K562 (cell line): ENCODE data around the gene TMEM208. TPM values are rescaled to one million over a fixed set of nuclear protein-coding genes. Genes with fewer than 3 reads are reported as not detected.

Experiments
- ATF1 ChIP-seq, 2 experiments: fragments of 450-650 bp in 1 of 2; IDR thresholded peaks; 2 replicates each; pipeline ENCODE4 v1.6.1; 2016; ENCODE audit warnings: missing compliant biosample characterization in 1 of 2, missing genetic modification characterization in 1 of 2
- CCNT2 ChIP-seq: IDR thresholded peaks from 2 replicates; pipeline ENCODE4 v1.6.1; 2011; ENCODE audit warnings: borderline replicate concordance, low read depth, mild to moderate bottlenecking, moderate library complexity, mixed read lengths, low read length; ENCODE audit not compliant: insufficient read length; ENCODE audit errors: extremely low read depth
- CTCF ChIP-seq, 3 experiments: IDR thresholded peaks in 2 of 3; conservative IDR thresholded peaks in 1 of 3; 2 replicates each; pipeline ENCODE4 v1.5.1; 2011 to 2012; ENCODE audit warnings: low read length in 3 of 3, mild to moderate bottlenecking in 3 of 3, control low read depth in 2 of 3, improper control_type of control experiment in 1 of 3, inconsistent platforms in 1 of 3, low read depth in 1 of 3, mixed read lengths in 1 of 3, moderate library complexity in 1 of 3; ENCODE audit not compliant: insufficient read depth in 2 of 3
- E2F6 ChIP-seq, 2 experiments: IDR thresholded peaks; 2 replicates each; pipeline ENCODE4 v1.6.1; 2011; ENCODE audit warnings: borderline replicate concordance in 1 of 2, control low read depth in 1 of 2, low read depth in 1 of 2, low read length in 1 of 2, mild to moderate bottlenecking in 1 of 2, mixed read lengths in 1 of 2, moderate library complexity in 1 of 2; ENCODE audit not compliant: insufficient read depth in 1 of 2, insufficient read length in 1 of 2, poor library complexity in 1 of 2, severe bottlenecking in 1 of 2; ENCODE audit errors: extremely low read depth in 1 of 2
- HDAC1 ChIP-seq, 2 experiments: fragments of 450-650 bp; IDR thresholded peaks; 2 replicates each; pipeline ENCODE4 v1.6.1; 2016 to 2017; ENCODE audit warnings: inconsistent platforms in 1 of 2, mild to moderate bottlenecking in 1 of 2, moderate library complexity in 1 of 2
- HDAC2 ChIP-seq: fragments of 450-650 bp; IDR thresholded peaks from 2 replicates; pipeline ENCODE4 v1.6.1; 2016; ENCODE audit warnings: mild to moderate bottlenecking
- HLTF ChIP-seq: fragments of 450-650 bp; IDR thresholded peaks from 2 replicates; pipeline ENCODE4 v1.6.1; 2016
- ILK ChIP-seq: fragments of 450-650 bp; IDR thresholded peaks from 2 replicates; pipeline ENCODE4 v1.6.1; 2016; ENCODE audit warnings: missing genetic modification characterization, low read depth, mild to moderate bottlenecking, missing compliant biosample characterization, moderate library complexity, borderline replicate concordance
- MTA2 ChIP-seq: fragments of 450-650 bp; IDR thresholded peaks from 2 replicates; pipeline ENCODE4 v1.6.1; 2016; ENCODE audit warnings: low read depth
- MTF1 ChIP-seq: fragments of 250-450 bp; sonication (Bioruptor Pico); IDR thresholded peaks from 2 replicates; pipeline ENCODE4 v1.9.0; 2021; ENCODE audit warnings: moderate library complexity, mild to moderate bottlenecking, inconsistent platforms, borderline replicate concordance
- NR2F6 ChIP-seq: fragments of 450-650 bp; formaldehyde crosslinking; IDR thresholded peaks from 2 replicates; pipeline ENCODE4 v1.4.0; 2020; ENCODE audit warnings: mild to moderate bottlenecking
- NR3C1 ChIP-seq: sonication (generic); formaldehyde crosslinking; IDR thresholded peaks from 2 replicates; pipeline ENCODE4 v1.8.1; 2022; ENCODE audit warnings: missing genetic modification reagents
- POU5F1 ChIP-seq: fragments of 150-350 bp; IDR thresholded peaks from 2 replicates; pipeline ENCODE4 v1.6.1; 2014; ENCODE audit warnings: borderline replicate concordance, low read length, low read depth, mild to moderate bottlenecking; ENCODE audit not compliant: partially characterized antibody
- SAFB ChIP-seq: fragments of 200-400 bp; formaldehyde crosslinking; IDR thresholded peaks from 2 replicates; pipeline ENCODE4 v1.6.1; 2017; ENCODE audit warnings: low read depth, low read length, borderline replicate concordance
- THRAP3 ChIP-seq: fragments of 450-650 bp; IDR thresholded peaks from 2 replicates; pipeline ENCODE4 v1.6.1; 2016; ENCODE audit warnings: mild to moderate bottlenecking, inconsistent platforms, borderline replicate concordance
- ZBTB43 ChIP-seq: sonication (generic); formaldehyde crosslinking; IDR thresholded peaks from 2 replicates; pipeline ENCODE4 v1.8.0; 2023; ENCODE audit warnings: mild to moderate bottlenecking, missing genetic modification reagents
- ZNF140 ChIP-seq: fragments of 250-450 bp; sonication (Bioruptor Pico); IDR thresholded peaks from 2 replicates; pipeline ENCODE4 v1.8.0; 2021; ENCODE audit warnings: moderate library complexity, mild to moderate bottlenecking, inconsistent platforms
- ZNF175 ChIP-seq: fragments of 200-800 bp; sonication (Bioruptor generic); IDR thresholded peaks from 2 replicates; pipeline ENCODE4 v1.6.1; 2016; ENCODE audit warnings: low read depth, mild to moderate bottlenecking, missing genetic modification characterization, missing compliant biosample characterization
- ZNF253 ChIP-seq: fragments of 250-450 bp; sonication (Bioruptor Pico); conservative IDR thresholded peaks from 2 replicates; pipeline ENCODE4 v1.6.1; 2021; ENCODE audit warnings: mild to moderate bottlenecking
- ZNF311 ChIP-seq: fragments of 250-450 bp; sonication (Bioruptor Pico); IDR thresholded peaks from 2 replicates; pipeline ENCODE4 v1.4.0; 2020; ENCODE audit warnings: mild to moderate bottlenecking, moderate library complexity
- ZNF707 ChIP-seq: fragments of 250-450 bp; sonication (Bioruptor Pico); conservative IDR thresholded peaks from 2 replicates; pipeline ENCODE4 v1.8.0; 2022; ENCODE audit warnings: inconsistent platforms, mild to moderate bottlenecking, moderate library complexity
- polyA plus RNA-seq, 8 experiments: library from polyadenylated mRNA; depleted of rRNA in 4 of 8; stranded (reverse) in 5 of 8; unstranded in 3 of 8; fragments of >200 nt; fragmentation: Nextera tagmentation in 2 of 8; fragmentation: Illumina TruSeq in 1 of 8; extraction: Ambion mirVana in 2 of 8; extraction: Trizol in 1 of 8; gene quantifications; 2 replicates each; pipeline versions ENCODE4 v1.2.1 to v1.2.3, GENCODE V29; 2011 to 2014; ENCODE audit warnings: inconsistent platforms in 1 of 8, missing spikeins in 1 of 8
- total RNA-seq, 7 experiments: library from RNA; depleted of rRNA in 6 of 7; stranded (reverse); fragments of >200 nt in 6 of 7; fragmentation: Illumina TruSeq in 2 of 7; extraction: Trizol in 2 of 7; gene quantifications; 2 replicates each; pipeline versions ENCODE4 v1.2.1 to v1.2.3, GENCODE V29; 2011 to 2021; ENCODE audit warnings: low replicate concordance in 1 of 7

Gene TMEM208
- total and polyA plus RNA-seq, 9 of the 15 experiments (the other 6 are each of a cell fraction or from before 2014, with no cell fraction given), result 31.8 to 239 (median 54.3) TPM

- TF ChIP-seq HLTF (no peak), ZNF140 (CRISPR knock-in tag) (no peak), SAFB (no peak), THRAP3 (no peak), MTA2 (0 out of 2 replicates have a peak, but pooled peaks have one; percentile 4), NR3C1 (CRISPR knock-in tag) (no peak), ILK (tag) (no peak), CTCF (IDR thresholded peaks at IDR 0.05 in 2 of 3, conservative IDR thresholded peaks at IDR 0.05 in 1 of 3; ENCODE audit: insufficient read depth in 2 of 3, low read depth in 1 of 3, low read length in 3 of 3) (peak; percentile 63 to 80 (median 75)), HDAC1 (IDR thresholded peaks at IDR 0.05) (no peak), E2F6 (IDR thresholded peaks at IDR 0.05; ENCODE audit: borderline replicate concordance in 1 of 2, extremely low read depth in 1 of 2, insufficient read depth in 1 of 2, insufficient read length in 1 of 2, low read depth in 1 of 2, low read length in 1 of 2, poor library complexity in 1 of 2, severe bottlenecking in 1 of 2) (peak; percentile 75 to 90), ZNF253 (no peak), ZNF175 (no peak), NR2F6 (CRISPR knock-in tag) (no peak), ATF1 (CRISPR knock-in tag; IDR thresholded peaks at IDR 0.05) (no peak), ATF1 (tag; IDR thresholded peaks at IDR 0.05) (peak; percentile 59), ZNF707 (CRISPR knock-in tag) (no peak), ZNF311 (CRISPR knock-in tag) (no peak), ZBTB43 (0 out of 2 replicates have a peak, but pooled peaks have one; percentile 47), CCNT2 (peak; percentile 41), HDAC2 (peak; percentile 65), POU5F1 (no peak), MTF1 (CRISPR knock-in tag) (no peak)
Measured at GRCh38 chr16:67246081-67246755, 19.3 kb downstream of the TMEM208 start (continued).
